GM12864 (cell line): ENCODE results near the gene PCK1.

Experiments
- DNase-seq: peaks from one replicate; pipeline ENCODE4 v3.0.0-alpha.2; 2011; ENCODE audit warnings: low read depth
- H3K4me3 ChIP-seq: 2 replicates; pipeline ENCODE4 v1.5.1; 2011; ENCODE audit warnings: mild to moderate bottlenecking, low read depth, low read length, control low read depth
- CTCF ChIP-seq: IDR thresholded peaks from 2 replicates; pipeline ENCODE4 v1.5.1; 2011; ENCODE audit warnings: low read depth, mild to moderate bottlenecking, moderate library complexity, low read length, control low read depth, inconsistent platforms; ENCODE audit errors: missing control alignments

Gene PCK1

GRCh38 chr20:57591289-57592229, 30.6 kb downstream of the PCK1 start:
- H3K4me3 ChIP-seq = no peak overlapping the region
- DNase-seq = no peak
- TF ChIP-seq CTCF = no peak

- no peak for DNase-seq
- TF ChIP-seq CTCF = no peak
- H3K4me3 ChIP-seq = no peak overlapping the region
Measured at GRCh38 chr20:57592263-57593092, 31.6 kb downstream of the PCK1 start.

- no peak overlapping the region for H3K4me3 ChIP-seq
- DNase-seq = no peak
- no peak for TF ChIP-seq CTCF
Measured at GRCh38 chr20:57593134-57593886, 32.4 kb downstream of the PCK1 start.

- DNase-seq = no peak
- peak; percentile 73 for TF ChIP-seq CTCF
- no peak overlapping the region for H3K4me3 ChIP-seq
Measured at GRCh38 chr20:57594092-57594951, 33.4 kb downstream of the PCK1 start.

- no peak for TF ChIP-seq CTCF
- no peak for DNase-seq
- no peak overlapping the region for H3K4me3 ChIP-seq
Measured at GRCh38 chr20:57595041-57596030, 34.4 kb downstream of the PCK1 start.
